ENCODE results near the gene CACNB1. TPM values are rescaled to one million over a fixed set of nuclear protein-coding genes. Genes with fewer than 3 reads are reported as not detected.

Gene CACNB1
- total RNA-seq, 1 donor = 4.5 TPM

GRCh38 chr17:39165841-39166349 is 31.6 kb downstream of the CACNB1 start, which contains the start of gene ARL5C:
ARL5C (minus strand) TSS chr17:39166161; CDS start chr17:39165760, 401 bp downstream.
- Histone ChIP-seq H3K4me3 (ENCODE audit: low read length) (peak within 1 kb of the TSS; percentile 52), H3K4me1 (ENCODE audit: insufficient read depth, low read length) (peaks cover 62% of the 10 kb centered on the region), H3K27me3 (ENCODE audit: insufficient read depth, low read length) (no peaks in the 10 kb centered on the region), H3K9me3 (ENCODE audit: low read depth, low read length) (no peaks in the 10 kb centered on the region)

- peak overlapping the region; percentile 52 for H3K4me3 ChIP-seq (ENCODE audit: low read length)
- H3K4me1 ChIP-seq (ENCODE audit: insufficient read depth, low read length) = peaks cover 65% of the 10 kb centered on the region
- no peaks in the 10 kb centered on the region for H3K9me3 ChIP-seq (ENCODE audit: low read depth, low read length)
- no peaks in the 10 kb centered on the region for H3K27me3 ChIP-seq (ENCODE audit: insufficient read depth, low read length)
Measured at GRCh38 chr17:39165178-39165840, 32.2 kb downstream of the CACNB1 start.

GRCh38 chr17:39164675-39165143 is 32.8 kb downstream of the CACNB1 start:
- no peaks in the 10 kb centered on the region for H3K27me3 ChIP-seq (ENCODE audit: insufficient read depth, low read length)
- peaks cover 59% of the 10 kb centered on the region for H3K4me1 ChIP-seq (ENCODE audit: insufficient read depth, low read length)
- H3K4me3 ChIP-seq (ENCODE audit: low read length) = peak overlapping the region; percentile 52
- H3K9me3 ChIP-seq (ENCODE audit: low read depth, low read length) = no peaks in the 10 kb centered on the region

DNA sequence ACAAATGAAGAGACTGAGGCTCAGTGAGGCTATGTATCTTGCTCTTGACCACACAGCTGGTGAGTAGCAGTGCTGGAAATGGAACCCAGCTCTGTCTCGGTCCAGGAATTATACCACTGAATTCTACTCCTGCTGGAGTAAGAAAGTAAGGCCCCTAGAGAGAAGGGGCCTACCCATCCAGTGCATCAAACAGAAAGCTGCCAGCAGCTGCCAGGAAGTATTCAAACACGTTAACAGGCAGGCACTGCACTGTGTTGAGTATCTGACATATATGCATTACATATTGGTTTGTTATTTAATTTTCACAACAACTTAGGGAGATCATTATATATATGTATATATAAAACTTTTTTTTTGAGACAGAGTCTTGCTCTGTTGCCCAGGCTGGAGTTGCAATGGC is 35.5 kb downstream of the CACNB1 start:
- Histone ChIP-seq H3K4me1 (ENCODE audit: insufficient read depth, low read length) (peaks cover 37% of the 10 kb centered on the region), H3K4me3 (ENCODE audit: low read length) (no peak overlapping the region)

DNA sequence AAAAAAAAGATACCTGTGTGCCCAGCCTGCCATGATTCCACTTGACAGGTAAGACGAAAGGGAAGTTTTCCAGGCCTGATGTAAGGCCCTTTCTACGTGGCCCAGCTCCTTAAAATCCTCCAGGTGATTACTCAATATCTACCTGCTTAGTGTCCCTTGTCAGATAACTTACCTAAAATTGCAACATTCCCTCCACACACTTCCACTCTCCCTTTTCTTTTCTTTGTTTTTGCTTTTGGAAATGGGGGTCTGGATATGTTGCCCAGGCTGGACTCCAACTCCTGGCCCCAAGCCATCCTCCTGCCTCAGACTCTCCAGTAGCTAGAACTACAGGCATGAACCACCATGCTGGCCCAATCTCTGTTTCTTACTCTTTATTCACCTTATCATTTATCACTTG is 38.8 kb downstream of the CACNB1 start:
- H3K27me3 ChIP-seq (ENCODE audit: insufficient read depth, low read length) = no peaks in the 10 kb centered on the region
- no peak overlapping the region for H3K4me3 ChIP-seq (ENCODE audit: low read length)
- no peaks in the 10 kb centered on the region for H3K9me3 ChIP-seq (ENCODE audit: low read depth, low read length)
- H3K4me1 ChIP-seq (ENCODE audit: insufficient read depth, low read length) = peaks cover 19% of the 10 kb centered on the region

More for the DNA sequence above, 35.5 kb downstream of the CACNB1 start:
- H3K27me3 ChIP-seq (ENCODE audit: insufficient read depth, low read length) = no peaks in the 10 kb centered on the region
- no peaks in the 10 kb centered on the region for H3K9me3 ChIP-seq (ENCODE audit: low read depth, low read length)

GRCh38 chr17:39156491-39156890 is 41.0 kb downstream of the CACNB1 start:
- Histone ChIP-seq H3K4me3 (ENCODE audit: low read length) (no peak overlapping the region), H3K9me3 (ENCODE audit: low read depth, low read length) (no peaks in the 10 kb centered on the region)

GRCh38 chr17:39155654-39156053 is 41.8 kb downstream of the CACNB1 start:
- Histone ChIP-seq H3K27me3 (ENCODE audit: insufficient read depth, low read length) (peaks cover 7% of the 10 kb centered on the region), H3K9me3 (ENCODE audit: low read depth, low read length) (no peaks in the 10 kb centered on the region), H3K4me3 (ENCODE audit: low read length) (no peak overlapping the region), H3K4me1 (ENCODE audit: insufficient read depth, low read length) (peaks cover 32% of the 10 kb centered on the region)

More at GRCh38 chr17:39156491-39156890, 41.0 kb downstream of the CACNB1 start:
- Histone ChIP-seq H3K27me3 (ENCODE audit: insufficient read depth, low read length) (peaks cover 4% of the 10 kb centered on the region), H3K4me1 (ENCODE audit: insufficient read depth, low read length) (peaks cover 33% of the 10 kb centered on the region)

GRCh38 chr17:39153599-39154051 is 43.8 kb downstream of the CACNB1 start:
- peak overlapping the region; percentile 93 for H3K4me3 ChIP-seq (ENCODE audit: low read length)
- peaks cover 23% of the 10 kb centered on the region for H3K27me3 ChIP-seq (ENCODE audit: insufficient read depth, low read length)
- H3K9me3 ChIP-seq (ENCODE audit: low read depth, low read length) = no peaks in the 10 kb centered on the region
- peaks cover 30% of the 10 kb centered on the region for H3K4me1 ChIP-seq (ENCODE audit: insufficient read depth, low read length)

GRCh38 chr17:39151943-39152818 is 45.3 kb downstream of the CACNB1 start:
- Histone ChIP-seq H3K9me3 (ENCODE audit: low read depth, low read length) (no peaks in the 10 kb centered on the region), H3K27me3 (ENCODE audit: insufficient read depth, low read length) (peaks cover 23% of the 10 kb centered on the region), H3K4me1 (ENCODE audit: insufficient read depth, low read length) (peaks cover 30% of the 10 kb centered on the region), H3K4me3 (ENCODE audit: low read length) (peak overlapping the region; percentile 93)

GRCh38 chr17:39151150-39151942 is 46.1 kb downstream of the CACNB1 start, which contains the start of gene PLXDC1:
PLXDC1 (minus strand) TSS chr17:39151637; CDS start chr17:39151437, 200 bp downstream.
- Histone ChIP-seq H3K4me1 (ENCODE audit: insufficient read depth, low read length) (peaks cover 30% of the 10 kb centered on the region), H3K27me3 (ENCODE audit: insufficient read depth, low read length) (peaks cover 23% of the 10 kb centered on the region)

GRCh38 chr17:39150795-39151149 is 46.7 kb downstream of the CACNB1 start:
- Histone ChIP-seq H3K9me3 (ENCODE audit: low read depth, low read length) (no peaks in the 10 kb centered on the region), H3K4me1 (ENCODE audit: insufficient read depth, low read length) (peaks cover 30% of the 10 kb centered on the region), H3K27me3 (ENCODE audit: insufficient read depth, low read length) (peaks cover 23% of the 10 kb centered on the region), H3K4me3 (ENCODE audit: low read length) (no peak overlapping the region)

More at GRCh38 chr17:39151150-39151942, 46.1 kb downstream of the CACNB1 start, which contains the start of gene PLXDC1:
- H3K4me3 ChIP-seq (ENCODE audit: low read length) = peak within 1 kb of the TSS; percentile 93
- no peaks in the 10 kb centered on the region for H3K9me3 ChIP-seq (ENCODE audit: low read depth, low read length)

- Histone ChIP-seq H3K9me3 (ENCODE audit: low read depth, low read length) (no peaks in the 10 kb centered on the region), H3K4me1 (ENCODE audit: insufficient read depth, low read length) (peaks cover 30% of the 10 kb centered on the region), H3K4me3 (ENCODE audit: low read length) (no peak overlapping the region), H3K27me3 (ENCODE audit: insufficient read depth, low read length) (peaks cover 23% of the 10 kb centered on the region)
Measured at GRCh38 chr17:39150104-39150634, 47.3 kb downstream of the CACNB1 start.

DNA sequence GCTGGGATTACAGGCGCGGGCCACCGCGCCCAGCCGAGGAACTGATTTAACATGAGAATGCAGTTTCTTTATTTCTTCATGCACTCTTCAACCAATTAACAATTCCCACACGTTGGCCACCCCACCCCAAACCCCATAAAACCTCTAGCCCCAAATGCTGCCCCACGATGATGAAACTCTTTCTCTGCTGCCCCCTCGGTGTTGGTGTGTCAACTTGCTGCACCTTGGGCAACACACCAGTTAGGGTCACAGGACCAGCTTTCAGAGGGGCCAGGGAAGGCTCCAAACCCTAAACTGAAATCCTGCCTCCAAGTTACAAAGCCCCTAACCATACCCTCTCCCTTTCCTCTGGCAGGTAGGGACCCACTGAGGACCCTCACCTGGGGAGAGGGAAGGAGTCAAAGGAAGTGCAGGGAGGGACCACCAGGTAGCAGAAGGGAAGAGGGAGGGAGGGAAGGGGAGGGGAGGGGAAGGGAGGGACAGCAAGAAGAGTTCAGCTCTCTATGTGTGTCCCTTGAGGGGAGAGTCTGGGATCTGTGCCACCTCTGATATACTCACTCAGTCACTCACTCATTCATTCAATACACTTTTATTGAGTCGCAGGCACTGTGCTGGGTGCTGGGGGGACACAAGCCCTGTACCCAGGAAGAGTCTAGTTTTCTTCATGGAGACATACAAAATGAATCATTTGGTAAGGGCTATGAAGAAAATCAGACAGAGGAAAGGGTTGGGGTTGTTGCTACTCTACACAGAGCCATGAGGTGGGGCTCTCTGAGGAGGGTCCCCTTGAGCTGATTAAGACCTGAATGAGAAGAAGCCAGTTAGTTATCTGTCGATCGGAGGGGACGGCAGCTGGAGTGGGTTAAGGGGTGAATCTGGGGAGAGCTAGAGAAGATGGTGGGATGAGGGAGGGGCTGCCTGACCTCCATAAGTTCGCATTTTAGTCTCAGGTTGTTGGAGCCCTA is 50.0 kb downstream of the CACNB1 start:
- Histone ChIP-seq H3K4me1 (ENCODE audit: insufficient read depth, low read length) (peaks cover 12% of the 10 kb centered on the region), H3K4me3 (ENCODE audit: low read length) (no peak overlapping the region), H3K27me3 (ENCODE audit: insufficient read depth, low read length) (peaks cover 23% of the 10 kb centered on the region), H3K9me3 (ENCODE audit: low read depth, low read length) (no peaks in the 10 kb centered on the region)

Measured in mononuclear cell (primary cell).